GM12872 (cell line): ENCODE data around the gene LYVE1.
A peak's percentile ranks its signal among the peaks of the same experiment; 100 is the strongest.

ENCODE experiments used
- TF ChIP-seq, protein P1 (sequence below): IDR thresholded peaks from 3 replicates; pipeline ENCODE4 v1.5.1; 2011; ENCODE audit warnings: low read depth, mild to moderate bottlenecking, low read length, moderate library complexity; ENCODE audit not compliant: insufficient read depth

Gene LYVE1

DNA sequence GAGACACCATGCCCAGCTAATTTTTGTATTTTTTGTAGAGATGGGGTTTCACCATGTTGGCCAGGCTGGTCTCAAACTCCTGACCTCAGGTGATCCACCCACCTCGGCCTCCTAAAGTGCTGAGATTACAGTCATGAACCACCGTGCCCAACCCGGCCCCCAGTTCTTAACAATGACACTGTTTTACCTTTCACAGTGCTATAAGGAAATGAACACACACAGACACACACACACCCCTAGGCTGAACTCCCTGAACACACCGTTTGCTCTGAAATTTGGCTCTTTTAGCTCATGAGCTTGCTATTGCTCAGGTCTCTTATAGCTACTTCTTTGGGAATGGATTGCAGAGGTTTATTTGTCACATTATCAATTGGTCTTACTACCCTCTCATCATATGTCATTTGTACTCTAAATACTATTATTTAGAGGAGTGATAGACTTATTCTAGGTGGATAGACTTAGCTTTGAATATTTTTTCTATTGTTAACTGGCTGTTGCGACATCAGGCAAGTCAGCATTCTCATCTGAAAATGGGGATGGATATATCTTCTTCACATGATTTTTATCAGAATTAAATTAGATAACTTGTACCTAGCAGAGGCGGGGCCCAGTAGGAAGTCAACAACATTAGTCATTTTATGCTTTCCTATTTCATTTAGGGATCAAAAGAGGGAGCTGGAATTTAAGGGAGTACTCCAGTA is 2.1 kb downstream of the LYVE1 start:
- TF ChIP-seq, protein P1, sequence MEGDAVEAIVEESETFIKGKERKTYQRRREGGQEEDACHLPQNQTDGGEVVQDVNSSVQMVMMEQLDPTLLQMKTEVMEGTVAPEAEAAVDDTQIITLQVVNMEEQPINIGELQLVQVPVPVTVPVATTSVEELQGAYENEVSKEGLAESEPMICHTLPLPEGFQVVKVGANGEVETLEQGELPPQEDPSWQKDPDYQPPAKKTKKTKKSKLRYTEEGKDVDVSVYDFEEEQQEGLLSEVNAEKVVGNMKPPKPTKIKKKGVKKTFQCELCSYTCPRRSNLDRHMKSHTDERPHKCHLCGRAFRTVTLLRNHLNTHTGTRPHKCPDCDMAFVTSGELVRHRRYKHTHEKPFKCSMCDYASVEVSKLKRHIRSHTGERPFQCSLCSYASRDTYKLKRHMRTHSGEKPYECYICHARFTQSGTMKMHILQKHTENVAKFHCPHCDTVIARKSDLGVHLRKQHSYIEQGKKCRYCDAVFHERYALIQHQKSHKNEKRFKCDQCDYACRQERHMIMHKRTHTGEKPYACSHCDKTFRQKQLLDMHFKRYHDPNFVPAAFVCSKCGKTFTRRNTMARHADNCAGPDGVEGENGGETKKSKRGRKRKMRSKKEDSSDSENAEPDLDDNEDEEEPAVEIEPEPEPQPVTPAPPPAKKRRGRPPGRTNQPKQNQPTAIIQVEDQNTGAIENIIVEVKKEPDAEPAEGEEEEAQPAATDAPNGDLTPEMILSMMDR, result no peak

DNA sequence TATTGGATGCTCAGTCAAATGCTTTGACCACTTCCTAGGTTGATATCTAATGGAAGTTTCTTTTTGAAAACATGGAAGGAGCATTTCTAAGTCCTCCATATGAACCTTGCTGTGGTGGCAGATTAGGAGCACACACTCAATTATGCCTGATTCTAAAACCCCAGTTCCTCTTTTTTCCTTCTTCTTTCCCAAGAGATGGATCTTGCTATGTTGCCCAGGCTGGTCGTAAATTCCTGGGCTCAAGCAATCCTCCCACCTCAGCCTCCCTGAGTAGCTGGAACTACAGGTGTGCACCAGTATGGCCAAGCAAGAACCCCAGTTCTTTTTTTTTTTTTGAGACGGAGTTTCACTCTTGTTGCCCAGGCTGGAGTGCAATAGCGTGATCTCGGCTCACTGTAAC is 3.0 kb downstream of the LYVE1 start:
- TF ChIP-seq, protein P1, result no peak

DNA sequence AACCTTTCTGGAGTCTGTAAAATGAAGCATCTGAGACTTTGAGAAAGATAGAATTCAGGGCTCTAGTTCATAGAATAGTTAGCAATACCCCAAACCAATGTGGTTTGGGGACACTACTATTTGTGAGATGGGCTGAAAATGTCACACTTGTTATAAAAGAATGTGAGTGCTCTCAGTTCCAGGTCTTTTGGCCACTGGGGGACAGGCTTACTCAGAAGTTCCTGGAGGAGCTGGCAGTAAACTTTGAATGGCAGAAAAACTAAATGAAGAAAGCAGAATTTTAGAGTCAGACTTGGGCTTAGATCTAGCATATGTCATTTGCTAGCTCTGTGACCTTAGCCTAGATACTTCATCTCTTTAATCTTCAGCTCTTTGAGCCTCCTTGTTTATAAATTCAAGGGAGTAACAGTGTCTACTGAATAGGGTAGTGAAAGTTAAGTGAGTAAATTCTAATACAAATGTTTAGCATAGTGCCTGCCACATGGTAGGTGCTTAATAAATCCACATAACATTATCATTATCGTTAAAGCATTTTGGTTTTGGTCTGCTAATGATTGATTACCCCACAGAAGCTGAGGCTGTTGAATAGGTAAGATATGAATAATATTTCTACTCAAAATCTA is 3.7 kb downstream of the LYVE1 start:
- TF ChIP-seq, protein P1, result 0 out of 3 replicates have a peak, but pooled peaks have one; percentile 10

DNA sequence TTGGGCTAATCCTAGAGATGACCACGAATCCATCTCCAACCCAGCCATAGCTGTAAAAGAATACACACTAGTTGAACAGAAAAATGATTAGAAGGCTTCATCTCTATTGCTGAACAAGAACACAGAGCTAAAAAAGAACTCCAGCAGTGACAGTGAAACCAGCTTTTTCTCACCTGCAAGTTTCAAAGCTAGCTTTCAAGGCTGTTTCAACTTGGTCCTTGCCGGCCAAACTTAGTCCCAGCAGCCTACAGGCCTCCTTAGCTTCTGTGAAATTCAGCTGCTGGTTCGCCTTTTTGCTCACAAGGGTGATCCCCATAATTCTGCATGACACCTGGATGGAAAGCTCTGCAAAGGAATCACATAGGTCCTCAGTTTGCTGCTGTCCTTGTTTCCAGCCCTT is 4.4 kb downstream of the LYVE1 start:
- TF ChIP-seq, protein P1, result no peak

DNA sequence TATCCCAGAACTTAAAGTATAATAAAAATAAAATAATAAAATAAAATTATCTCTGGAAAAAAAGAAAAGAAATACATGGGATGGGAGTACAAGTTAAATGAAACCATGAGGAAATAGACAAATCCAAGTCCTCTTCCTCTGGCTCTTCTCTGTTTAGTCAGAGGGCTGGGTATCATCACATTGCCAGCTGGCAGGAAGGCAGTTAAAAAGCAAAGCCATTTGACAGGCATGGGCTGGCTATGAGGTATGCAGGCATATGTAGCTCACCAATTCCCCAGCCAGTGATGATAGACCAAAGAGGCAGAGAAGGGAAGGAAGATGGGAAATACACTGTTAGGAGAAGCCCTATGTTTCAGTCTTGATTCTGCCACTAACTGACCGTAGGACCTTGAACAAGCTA is 6.5 kb downstream of the LYVE1 start:
- TF ChIP-seq, protein P1, result no peak

DNA sequence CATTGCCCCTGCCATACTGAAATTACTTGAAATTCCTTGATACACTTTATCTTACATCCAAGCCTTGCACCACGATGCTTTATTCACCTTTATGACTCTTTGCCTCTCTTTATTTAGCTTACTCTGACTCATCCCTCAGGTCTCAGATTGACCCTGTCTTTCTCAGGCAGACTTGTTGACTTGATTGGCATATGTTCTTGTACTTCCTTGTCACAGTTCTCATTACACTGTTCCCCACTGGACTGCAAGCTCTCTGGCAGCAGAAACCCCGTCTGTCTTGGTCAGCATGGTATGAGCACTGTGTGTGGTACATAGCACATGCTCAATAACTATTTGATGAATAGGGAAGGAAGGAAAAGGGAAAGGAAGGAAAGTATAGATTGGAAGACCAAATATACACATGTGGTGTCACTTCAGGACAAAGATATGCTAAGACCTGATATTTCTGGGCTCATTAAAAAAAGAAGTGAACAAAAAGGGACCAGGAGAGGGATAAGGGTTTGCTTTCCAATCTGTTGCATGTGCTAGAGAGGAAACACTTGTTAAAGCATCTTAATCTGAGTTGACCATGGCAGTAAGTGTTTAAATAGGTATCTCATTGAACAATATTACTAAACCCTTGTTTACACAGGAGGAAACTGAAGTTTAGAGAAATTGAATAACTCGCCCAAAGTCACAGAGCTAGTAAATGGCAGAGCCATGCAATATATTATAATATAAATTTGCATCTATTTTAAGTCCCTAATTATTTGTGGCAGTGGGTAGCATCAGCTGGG is 7.2 kb downstream of the LYVE1 start:
- TF ChIP-seq, protein P1, result no peak

DNA sequence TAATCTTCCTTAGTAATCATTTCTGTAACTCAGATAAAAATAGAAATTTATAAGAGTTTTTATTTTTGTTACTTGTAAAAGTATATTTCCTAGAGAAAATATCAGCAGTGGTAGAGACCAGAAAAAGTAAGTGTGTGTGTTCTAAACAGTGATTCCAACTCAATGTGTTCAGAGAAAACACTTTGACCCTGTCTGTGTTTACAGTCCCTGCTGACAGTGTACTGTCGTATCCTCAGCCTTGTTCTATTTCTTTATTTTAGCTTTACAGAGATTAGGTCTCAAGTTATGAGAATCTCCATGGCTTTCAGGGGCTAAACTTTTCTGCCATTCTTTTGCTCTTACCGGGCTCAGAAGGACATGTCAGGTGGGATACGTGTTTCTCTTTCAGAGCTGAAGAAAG is 10.2 kb downstream of the LYVE1 start:
- TF ChIP-seq, protein P1, result no peak
